Left ventricle myocardium superior (tissue), 1 donor: ENCODE measurements around the gene TGFBR3. TPM values are rescaled to one million over a fixed set of nuclear protein-coding genes. Genes with fewer than 3 reads are reported as not detected.

Experiments used
- ATAC-seq: fragments of 200-7000 bp; cut with Tn5 transposase; one replicate; pipeline ENCODE4 v1.9.1; 2020; ENCODE audit warnings: mild to moderate bottlenecking, moderate library complexity
- DNase-seq: peaks from one replicate; pipeline ENCODE4 v3.0.0-alpha.2; 2020
- intact Hi-C: fragments of 100-400 bp; cut with micrococcal nuclease; formaldehyde crosslinking; loops from one replicate; pipeline ENCODE4 v1.11.0; 2022
- total RNA-seq: library from RNA; stranded (reverse); fragmentation: NEBNext Ultra II Directional; extraction: Animal tissue kit (Norgen Biotek cat#: 25700); gene quantifications from one replicate; pipeline ENCODE4 v1.2.1, GENCODE V29; 2021
- donor health status: DM: no; HTN: yes; CAD: no; lungs with severe emphysema.

TGFBR3 gene
- total RNA-seq, 1 donor from 2014 or later: 26.2 TPM

DNA sequence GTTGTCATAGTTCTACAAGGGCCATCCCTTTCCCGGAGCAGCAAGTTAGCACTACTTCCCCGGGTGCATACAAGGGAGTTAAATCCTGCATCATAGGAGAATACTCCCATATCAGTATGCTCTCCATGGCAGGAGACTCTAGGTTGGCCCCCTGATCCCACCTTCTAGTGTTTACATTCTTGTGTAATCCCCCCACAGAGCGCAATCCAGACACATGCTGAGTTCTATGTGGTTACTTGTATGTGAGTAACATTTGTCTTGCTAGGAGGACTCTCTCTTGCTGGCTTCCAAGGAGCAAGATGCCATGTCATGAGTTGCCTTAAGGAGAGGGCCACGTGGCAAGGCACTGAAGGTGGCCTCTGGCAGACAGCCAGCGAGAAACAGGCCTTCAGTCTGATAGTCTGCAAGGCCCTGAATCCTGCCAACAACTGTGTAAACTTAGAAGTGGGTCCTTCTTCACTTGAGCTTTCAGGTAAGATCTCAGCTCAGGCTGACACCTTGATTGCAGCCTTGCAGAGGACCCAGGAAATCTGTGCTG lies 230.0 kb downstream of the TGFBR3 start:
- intact Hi-C loops: no loop called here
- ATAC-seq (no peak), DNase-seq (no peak)

DNA sequence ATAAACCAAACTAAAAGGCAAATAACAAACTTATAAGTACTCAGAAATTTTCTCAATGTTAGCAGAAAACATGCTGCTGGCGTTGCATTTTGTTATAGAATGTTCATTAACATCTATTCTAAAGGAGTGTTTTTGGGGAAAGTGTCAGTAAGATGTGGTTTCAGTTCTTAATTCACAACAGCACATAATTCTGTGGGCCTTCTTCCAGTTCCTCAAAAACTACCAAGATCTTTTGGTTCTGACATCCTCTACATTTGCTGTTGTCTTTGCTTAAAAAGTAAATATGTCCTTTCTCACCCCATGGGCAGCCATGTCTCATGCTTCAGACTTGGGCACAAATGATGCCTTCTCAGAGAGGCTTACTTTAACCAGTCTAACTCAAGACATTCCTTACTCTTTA lies 232.8 kb downstream of the TGFBR3 start:
- ATAC-seq: no peak
- intact Hi-C loops: no loop called here
- DNase-seq: no peak

DNA sequence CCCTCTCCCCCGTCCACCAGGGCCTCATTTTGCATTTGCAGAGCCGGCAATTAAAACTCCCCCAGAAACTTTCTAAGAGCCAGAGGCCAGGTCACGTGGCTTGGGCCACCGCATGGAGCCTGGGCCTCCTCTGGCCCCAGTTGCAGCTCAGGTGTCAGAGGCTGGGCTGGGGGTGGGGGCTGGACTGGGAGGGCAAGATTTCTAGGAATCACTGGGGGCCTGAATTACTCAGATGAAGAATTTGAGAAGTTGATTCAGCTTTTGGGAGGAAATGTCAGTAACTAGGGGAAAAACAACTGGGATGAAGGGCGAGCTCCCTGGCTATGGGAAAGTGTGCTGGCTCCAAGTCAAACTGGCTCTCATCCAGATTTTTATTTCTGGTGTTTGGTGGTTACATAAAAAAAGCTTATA lies 234.3 kb downstream of the TGFBR3 start:
- intact Hi-C loops: no loop called here
- ATAC-seq: peak; percentile 65
- peak; percentile 71 for DNase-seq

DNA sequence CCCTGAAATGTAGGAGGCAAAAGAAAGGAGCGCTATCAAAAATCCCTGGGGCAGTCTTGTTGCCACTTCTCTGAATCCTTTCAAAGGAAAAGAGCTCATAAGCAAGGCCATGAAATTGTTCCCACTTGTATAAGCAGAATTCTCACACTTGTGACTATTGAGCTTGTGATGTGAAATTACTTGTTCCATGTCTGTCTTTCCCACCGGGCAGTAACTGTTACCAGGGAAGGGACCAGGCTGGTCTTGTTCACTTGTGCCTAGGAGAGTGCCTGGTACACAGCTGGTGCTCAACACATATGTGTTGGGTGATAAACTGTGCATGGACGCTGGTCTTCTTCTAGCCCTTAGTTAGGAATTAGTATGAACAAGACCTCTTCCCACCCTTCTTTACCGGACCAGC lies 234.7 kb downstream of the TGFBR3 start:
- ATAC-seq (no peak), DNase-seq (no peak)
- intact Hi-C loops: no loop called here

DNA sequence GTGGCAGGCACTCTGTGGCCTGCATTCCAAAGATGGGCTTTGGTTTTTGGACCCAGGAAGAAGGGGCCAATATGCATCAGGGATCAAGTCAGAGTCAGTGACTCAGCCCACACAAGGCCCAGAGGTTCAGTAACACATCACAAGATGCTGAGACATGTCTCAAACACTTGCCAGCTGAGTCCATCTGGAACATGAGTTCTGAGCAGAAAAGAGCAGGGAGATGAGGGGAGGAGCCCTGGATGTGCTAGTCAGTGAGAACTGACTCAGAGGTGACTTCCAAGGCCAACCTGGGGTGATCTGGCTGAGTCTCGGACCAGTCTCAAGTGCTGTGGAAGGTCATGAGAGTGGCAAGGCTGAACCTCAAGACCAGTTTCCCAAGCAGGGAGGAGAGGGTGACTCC lies 235.2 kb downstream of the TGFBR3 start:
- intact Hi-C loops: no loop called here
- peak; percentile 95 for ATAC-seq

DNA sequence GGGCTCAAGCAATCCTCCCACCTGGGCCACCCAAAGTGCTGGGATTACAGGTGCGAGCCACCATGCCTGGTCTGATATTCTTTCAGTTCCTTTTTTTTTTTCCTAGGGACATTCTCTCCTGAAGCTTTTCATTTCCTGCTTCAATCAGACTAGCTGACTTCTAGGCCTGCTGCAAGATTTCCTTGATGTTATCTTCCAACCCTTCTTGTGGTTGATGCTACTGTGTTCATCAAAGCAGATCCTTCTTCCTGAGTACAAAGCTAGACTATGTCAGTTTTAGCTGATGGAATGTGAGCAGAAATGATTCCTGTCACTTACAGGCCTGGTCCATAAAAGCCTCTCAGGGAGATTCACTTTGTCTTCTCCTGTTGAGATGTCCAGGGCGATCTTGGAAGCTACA lies 238.9 kb downstream of the TGFBR3 start:
- intact Hi-C loops: no loop called here
- DNase-seq (no peak), ATAC-seq (no peak)

More for the DNA sequence above, 235.2 kb downstream of the TGFBR3 start:
- DNase-seq: peak; percentile 63

DNA sequence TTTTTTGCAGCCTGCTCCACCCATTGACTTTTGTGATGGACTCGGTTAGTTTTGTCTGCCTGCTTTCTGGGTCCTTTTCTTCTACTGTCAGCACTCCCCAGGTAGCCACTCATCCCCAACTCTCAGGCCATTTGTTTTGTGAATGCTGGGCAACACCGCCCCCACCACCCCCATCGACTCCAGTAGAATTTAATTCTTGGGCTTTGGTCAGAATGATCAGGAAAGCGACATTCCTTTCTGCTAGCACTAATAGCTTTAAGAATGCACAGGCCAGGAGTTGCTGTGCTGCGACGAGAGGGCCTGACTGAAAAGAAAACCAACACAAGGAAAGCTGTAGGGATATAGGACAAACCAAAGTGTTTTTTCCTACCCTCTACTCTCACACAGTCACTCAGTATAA lies 240.9 kb downstream of the TGFBR3 start:
- ATAC-seq (no peak), DNase-seq (no peak)
- intact Hi-C loops: no loop called here

DNA sequence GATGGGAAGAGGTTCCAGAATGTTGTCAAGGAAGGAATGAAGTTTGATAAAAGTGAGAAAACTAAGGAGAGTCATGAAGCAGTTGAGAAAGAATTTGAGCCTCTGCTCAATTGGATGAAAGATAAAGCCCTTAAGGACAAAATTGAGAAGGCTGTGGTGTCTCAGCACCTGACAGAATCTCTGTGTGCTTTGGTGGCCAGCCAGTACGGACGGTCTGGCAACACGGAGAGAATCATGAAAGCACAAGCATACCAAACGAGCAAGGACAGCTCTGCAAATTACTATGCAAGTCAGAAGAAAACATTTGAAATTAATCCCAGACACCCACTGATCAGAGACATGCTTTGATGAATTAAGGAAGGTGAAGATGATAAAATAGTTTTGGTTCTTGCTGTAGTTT lies 242.5 kb downstream of the TGFBR3 start:
- intact Hi-C loops: no loop called here
- ATAC-seq: no peak

DNA sequence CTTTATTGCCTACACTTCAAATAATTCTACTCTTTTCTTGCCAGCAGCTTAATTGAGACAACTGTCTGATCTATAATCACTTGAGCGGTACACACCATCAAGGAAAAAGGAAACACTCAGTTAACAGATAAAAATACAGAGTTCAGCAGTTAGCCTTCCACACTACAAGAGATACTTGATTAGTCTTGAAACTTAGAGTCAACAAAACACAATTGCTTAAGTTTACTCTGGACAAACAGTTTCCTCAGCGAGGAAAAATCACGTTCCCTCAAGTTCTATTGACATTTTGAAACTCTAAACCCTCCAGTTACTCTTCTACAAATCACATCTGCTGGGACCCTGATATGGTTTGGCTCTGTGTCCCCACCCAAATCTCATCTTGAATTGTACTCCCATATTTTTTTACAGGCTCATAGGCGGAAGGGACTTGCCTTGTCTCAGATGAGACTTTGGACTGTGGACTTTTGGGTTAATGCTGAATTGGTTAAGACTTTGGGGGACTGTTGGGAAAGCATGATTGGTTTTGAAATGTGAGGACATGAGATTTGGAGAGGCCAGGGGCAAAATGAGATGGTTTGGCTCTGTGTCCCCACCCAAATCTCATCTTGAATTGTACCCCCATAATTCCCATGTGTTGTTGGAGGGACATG lies 244.9 kb downstream of the TGFBR3 start:
- intact Hi-C loops: no loop called here
- DNase-seq (no peak), ATAC-seq (no peak)

More for the DNA sequence above, 242.5 kb downstream of the TGFBR3 start:
- no peak for DNase-seq

DNA sequence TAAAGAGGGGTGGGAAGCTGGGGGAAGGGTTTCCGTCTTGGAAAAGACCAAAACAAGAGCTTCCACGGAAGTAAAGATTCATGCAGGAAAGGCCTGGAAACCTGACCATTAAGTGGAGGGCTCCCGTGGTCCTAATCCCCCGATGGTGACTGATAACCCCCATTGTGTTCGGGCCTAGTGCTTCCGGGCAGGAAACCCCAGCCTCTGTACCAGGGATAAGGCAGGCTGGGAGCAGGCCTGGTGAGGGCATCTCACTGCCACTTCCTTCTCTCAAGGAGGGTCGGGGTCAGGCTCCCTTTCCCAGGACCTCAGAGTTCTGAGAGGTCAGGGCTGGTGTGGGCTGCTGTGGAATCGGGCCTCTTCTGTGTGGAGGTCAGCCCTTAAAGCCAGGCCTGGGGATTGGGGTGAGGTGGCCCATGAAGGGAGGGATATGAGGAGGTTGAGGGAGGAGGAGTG lies 248.4 kb downstream of the TGFBR3 start:
- no peak for ATAC-seq
- intact Hi-C loops: no loop called here
- DNase-seq: no peak

DNA sequence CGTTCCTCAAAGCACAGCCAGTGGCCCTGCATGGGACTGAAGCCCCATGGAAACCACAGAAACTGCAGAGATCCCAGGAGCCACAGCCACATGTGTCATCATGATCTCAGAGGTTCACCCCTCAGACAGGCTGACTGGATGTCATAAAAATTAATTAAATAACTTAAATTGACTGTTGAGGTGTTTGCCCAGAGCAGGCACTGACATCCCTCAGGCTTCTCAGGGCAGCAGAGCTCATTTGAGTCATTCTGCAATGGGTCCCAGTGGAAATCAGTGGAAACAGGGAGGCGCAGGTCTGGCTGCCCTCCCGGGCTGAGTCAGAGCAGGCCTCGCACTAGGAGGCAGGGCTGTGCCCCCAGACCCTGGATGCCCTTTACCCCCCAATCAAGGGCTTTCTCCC lies 250.2 kb downstream of the TGFBR3 start:
- intact Hi-C loops: no loop called here
- ATAC-seq: no peak
- no peak for DNase-seq

DNA sequence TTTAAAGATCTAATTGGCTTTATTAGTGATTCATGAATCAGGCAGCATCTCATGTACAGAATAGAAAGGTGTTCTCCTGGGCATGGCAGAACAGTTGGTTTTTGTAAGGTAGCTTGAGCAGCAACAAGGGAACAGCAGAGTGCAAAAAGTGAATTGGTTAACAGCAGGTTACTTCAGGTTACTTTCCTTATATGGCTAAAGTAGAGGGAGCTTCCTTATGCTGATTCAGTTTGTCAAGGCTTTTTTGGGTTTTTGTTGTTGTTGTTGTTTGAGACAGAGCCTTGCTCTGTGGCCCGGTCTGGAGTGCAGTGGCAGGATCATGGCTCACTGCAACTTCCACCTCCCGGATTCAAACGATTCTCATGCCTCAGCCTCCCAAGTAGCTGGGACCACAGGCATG lies 252.5 kb downstream of the TGFBR3 start:
- ATAC-seq: no peak
- intact Hi-C loops: no loop called here
- no peak for DNase-seq

DNA sequence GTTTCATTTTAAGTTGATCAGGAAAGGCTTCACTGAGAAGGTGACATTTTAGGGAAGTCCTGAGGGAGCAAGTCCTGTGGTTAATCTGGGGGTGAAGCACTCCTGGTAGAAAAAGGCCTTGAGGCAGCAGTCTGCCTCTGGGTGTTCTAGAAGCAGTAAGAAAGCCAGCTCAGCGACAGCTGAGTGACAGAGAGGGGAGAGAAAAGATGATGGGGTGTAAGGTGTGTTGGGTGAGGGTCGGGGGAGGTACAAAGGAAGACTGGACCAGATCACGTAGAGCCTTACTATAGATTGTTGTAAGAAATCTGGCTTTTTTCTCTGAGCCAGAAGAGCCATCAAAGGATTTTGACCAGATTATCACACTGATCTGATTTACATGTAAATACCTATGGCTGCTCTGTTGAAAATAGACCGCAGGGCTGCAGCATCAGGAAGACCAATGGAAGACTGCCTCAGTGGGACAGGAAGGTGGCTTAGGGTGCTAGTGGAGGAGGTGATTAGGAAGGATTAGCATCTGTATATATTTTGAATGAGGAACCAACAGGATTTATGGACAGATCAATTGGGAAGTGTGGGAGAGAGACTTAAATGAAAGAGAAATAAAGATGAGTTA lies 254.1 kb downstream of the TGFBR3 start:
- intact Hi-C loops: no loop called here
- ATAC-seq (no peak), DNase-seq (no peak)

DNA sequence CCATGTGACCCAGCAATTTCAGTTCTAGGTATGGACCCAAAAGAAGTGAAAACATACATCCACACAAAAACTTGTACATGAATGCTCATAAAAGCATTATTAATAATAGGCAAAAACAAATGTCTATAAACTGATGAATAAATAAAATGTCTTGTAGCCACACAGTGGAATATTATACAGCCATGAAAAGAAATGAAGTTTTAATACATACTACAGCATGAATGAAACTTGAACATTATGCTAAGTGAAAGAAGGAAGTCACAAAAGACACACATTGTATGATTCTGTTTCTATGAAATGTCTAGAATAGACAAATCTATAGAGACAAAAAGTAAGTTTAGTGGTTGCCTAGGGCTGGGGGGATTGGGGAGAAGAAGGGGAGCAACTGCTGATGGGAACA lies 255.1 kb downstream of the TGFBR3 start:
- intact Hi-C loops: no loop called here
- ATAC-seq (no peak), DNase-seq (no peak)

Other genes with a start within 250 kb of the TGFBR3 start
- gene BRDT, start 63.2 kb upstream of the TGFBR3 start, total RNA-seq: not detected
- 0.17 TPM for gene EPHX4, start 143.8 kb upstream of the TGFBR3 start, total RNA-seq
- gene SETSIP, start 189.3 kb upstream of the TGFBR3 start, total RNA-seq: not detected
- gene BTBD8, start 194.2 kb upstream of the TGFBR3 start, total RNA-seq: 4.4 TPM